NCI-H526 treated with DMSO at 0.1 percent for 48 hours (cell line): Measurements from ENCODE around the gene PNMA8B.
"Not testable (repeated sequence)": the region's sequence is repeated elsewhere in the genome, so short reads cannot be mapped to it uniquely, and the experiment has no call there.

Experiments
- DNase-seq: peaks from one replicate; lab custom pipeline; 2025; lab: John Stamatoyannopoulos, UW

PNMA8B gene

DNA sequence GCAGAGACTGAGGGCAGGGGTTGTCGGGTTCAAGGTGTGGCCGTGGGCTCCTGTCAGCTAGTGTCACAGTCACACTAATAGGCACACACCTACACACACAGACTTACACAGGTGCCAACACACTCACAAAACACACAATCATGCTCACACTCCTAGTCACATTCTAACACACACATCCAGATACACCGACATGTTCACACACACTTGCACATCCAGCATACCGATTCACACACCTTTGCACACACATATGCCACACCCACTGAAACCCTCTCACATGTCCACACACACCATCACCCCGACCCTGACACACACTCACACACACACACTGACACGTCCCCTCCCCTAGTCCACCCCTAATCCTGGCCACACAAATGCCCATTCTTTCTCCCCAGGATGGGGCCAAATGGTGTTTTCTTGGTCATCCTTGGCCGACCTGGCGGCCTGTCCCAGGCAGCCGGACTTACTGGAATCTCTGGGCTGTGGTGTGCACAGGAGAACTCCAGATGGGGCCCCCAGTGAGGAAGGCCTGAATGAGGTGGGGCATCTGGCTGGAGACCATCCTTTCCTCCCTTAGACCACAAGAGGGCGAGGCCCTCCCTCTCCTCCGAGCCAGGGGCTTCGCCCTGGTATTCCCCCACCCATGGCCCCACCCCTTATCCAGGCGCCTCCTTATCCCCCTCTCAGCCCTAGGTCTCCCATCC is 19.1 kb upstream of the PNMA8B start:
- no peak for DNase-seq

DNA sequence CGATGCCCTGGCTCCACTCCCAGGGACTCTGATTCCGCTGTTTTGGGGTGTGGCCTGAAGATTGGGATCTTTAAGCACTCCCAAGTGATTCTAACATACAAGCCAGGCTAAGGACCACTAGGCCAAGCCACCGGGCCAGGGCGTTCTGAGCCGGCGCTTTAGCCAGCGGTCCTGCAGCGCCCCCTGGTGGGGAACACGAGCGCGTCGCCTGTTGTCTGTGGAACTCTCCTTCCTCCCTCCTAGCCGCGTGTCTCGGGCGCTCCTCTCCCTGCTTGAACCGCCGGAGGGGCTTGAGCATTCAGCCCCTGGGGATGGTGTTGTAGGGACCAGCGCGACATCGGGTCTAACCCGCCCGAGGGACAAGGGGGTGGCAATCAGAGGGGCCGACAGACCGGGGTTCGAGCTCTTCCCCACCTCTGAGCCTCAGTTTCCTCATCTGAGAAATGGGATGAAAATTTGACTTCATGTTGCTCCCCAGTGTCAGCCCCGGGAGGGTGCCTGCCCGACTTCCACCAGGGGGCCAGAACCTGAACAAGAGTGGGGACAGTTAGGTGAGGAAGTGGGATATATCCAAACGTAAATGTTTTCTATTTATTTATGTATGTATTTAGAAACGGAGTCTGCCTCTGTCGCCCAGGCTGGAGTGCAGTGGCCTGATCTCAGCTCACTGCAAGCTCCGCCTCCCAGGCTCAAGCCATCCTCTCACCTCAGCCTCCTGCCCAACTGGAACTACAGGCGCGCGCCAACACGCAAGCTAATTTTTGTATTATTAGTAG is 18.0 kb upstream of the PNMA8B start:
- peak; percentile 23 for DNase-seq

DNA sequence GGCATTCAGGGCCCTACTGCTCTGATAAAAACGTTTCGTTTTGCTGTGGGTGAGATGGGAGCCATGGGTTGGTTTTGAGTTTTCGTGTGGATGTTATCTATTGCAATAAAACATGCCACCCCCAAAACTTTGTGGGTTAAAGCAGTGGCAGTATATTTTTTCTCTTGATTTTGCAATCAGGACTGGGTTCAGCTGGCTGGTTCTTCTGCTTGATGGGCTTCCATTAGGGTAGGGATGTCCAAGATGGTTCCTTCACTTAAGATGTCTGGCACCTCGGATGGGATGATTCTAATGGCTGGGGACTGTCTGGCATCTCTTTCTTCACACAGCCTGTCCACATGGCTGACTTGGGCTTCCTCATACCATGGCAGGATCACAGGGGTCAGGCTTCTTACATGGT is 15.6 kb upstream of the PNMA8B start:
- no peak for DNase-seq

DNA sequence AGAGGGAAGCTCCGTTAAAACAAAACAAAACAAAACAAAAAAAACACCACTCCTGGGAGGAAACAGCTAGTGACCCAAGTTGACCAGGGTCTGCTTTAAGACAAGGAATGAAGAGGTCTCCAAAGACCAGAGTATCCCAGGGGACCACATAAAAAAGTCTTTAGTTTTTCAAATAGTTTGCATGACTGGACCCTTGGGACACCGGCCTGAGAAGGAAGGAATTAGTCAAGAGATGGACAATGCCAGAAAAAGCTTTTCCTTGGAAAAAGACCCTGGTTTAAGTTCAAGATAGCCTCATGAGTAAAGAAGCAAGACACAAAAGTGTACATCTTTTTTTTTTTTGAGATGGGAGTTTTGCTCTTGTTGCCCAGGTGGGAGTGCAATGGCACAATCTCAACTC is 12.5 kb upstream of the PNMA8B start:
- no peak for DNase-seq

DNA sequence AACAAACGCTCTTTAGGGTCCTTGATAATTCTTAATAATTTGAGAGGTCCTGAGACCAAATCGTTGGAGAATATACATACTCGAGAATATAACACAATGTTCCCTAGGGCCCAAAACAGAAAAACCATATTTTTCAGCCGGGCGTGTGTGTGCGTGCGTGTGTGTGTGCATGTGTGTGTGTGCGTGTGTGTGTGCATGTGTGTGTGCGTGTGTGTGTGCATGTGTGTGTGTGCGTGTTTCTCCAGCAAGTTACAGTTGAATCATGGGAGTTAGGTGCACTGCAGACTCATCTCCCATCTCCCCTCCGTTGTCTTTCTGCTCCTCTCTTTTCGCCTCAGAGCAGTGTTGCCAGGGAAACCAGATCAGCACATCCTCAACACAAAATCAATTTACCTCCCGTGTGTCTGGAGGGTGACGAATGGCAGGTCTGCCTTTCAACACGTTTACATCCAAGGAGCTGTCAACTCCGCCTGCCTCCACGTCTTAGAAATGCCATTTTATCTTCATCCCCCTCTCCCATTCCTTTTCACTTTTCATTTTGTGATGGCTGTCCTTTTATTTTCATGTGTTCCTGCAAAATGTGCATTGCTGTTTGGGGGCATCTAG is 8.3 kb upstream of the PNMA8B start:
- DNase-seq, result no peak

DNA sequence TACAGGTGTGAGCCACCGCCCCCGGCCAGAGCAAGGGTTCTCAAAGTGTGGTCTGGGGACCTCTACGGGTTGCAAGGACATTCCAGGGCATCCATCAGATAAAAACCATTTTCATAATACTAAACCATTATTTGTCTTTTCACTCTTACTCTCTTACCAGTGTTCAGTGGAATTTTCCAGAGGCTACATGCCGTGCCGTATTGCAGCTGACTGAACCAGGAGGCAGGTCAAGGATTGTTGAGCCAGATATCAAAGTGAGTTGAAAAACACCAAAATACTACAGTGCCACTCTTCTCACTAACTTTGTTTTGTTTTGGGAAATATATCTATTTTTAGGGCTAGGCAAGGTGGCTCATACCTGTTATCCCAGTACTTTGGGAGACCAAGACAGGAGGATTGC is 7.2 kb upstream of the PNMA8B start:
- DNase-seq, result no peak

DNA sequence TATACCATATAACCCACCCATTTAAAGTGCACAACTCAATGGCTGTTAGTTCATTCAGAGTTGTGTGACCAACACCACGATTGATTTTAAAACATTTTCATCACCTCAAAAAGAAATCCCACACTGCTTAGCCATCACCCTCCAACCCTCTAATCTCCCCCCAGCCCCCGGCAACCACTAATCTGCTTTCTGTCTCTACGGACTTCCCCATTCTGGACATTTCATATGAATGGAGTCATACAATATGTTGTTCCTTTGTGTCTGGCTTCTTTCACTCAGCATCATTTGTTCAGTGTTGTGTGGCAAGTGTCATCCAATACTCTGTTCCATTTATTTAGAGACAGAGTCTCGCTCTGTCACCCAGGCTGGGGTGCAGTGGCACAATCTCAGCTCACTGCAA is 4.0 kb upstream of the PNMA8B start:
- DNase-seq, result no peak

DNA sequence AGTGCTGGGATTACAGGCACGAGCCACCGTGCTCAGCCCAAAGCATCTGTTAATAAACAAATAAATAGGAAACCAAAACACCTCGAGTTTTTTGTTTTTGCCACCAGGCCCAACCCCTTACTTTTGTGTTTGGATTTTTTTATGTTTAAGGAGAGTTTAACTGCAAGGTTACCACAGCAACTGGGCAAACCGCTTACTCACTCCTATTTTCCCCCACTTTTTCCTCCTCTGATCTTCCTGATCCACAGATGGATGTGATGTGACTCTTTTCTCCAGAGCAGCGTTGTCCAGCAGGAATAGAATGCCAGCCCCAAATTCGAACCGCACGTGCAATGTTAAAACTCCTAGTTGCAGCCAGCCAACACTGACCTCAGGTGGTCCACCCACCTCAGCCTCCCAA is 2.1 kb upstream of the PNMA8B start:
- DNase-seq, result no peak

DNA sequence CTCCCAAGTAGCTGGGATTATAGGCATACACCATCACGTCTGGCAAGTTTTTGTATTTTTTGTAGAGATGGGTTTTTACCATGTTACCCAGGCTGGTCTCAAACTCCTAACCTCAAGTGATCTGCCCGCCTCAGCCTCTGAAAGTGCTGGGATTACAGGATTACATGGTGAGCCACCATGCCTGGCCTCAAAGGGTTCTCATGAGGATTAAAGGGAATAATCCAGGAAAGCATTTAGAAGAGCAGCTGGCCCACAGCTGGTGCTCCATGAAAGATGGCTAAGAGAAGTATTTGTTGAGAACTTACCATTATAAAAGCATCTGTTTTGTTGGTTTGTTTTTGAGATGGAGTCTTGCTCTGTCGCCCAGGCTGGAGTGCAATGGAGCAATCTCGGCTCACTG is 1.2 kb upstream of the PNMA8B start:
- DNase-seq, result not testable (repeated sequence)

DNA sequence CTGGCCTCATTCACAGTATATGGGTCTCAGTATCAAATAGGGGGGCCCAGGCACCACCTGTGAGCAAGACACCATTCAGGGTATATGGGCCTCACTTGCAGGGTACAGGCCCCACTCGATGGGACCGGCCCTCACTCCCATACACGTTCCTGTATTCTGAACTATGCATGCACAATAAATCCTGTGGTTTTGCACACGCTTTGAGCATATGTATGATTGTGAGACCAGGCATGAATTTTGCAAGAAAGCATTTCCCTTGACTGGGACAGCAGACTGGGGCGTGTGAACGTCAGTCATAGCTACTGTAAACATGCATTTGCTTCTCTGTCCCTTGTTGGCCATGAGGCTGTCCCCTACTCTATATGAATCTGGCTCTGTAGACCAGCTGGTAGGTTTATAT is 637 bp upstream of the PNMA8B start:
- no peak for DNase-seq

DNA sequence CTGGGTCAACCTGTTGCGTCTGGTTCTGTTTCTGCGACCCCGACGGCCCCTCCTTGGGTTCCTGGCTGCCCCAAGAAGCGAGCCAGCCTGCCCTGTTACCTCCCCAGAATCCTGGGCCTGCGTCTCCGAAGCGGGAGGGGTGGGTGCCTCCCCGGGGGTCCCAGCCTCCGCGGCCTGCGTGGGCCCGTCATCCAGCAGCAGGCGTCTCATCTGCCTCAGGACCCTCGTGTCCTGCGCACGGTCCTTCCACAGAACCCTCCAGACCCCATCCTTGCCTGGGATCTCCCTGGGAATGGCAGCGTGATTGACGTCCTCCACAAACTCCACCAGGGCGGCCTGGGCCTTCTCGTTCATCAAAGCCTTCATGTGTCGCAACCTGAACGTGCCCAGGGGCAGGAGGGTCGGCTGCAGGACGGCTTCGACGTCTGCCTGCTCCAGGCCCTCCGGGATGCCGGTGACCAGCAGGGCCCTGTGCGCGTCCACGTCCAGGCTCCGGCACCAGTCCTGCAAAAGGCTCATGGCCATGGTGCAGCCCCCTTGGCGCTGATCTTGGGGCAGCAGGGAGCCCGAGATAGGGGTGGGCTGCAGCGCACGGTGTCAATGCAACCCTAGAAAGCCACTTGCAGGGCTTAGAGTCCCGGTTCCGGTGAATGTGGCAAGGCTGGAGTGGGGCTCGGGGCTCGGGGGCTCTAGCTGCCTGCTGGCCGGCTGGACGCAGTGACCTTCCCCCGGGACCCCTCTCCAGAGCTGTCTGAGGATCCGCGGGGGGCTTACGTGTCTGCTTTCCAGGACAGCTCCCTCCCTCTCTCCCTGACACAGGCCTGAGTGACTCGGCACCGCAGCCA is 504 bp downstream of the PNMA8B start:
- DNase-seq, result no peak

DNA sequence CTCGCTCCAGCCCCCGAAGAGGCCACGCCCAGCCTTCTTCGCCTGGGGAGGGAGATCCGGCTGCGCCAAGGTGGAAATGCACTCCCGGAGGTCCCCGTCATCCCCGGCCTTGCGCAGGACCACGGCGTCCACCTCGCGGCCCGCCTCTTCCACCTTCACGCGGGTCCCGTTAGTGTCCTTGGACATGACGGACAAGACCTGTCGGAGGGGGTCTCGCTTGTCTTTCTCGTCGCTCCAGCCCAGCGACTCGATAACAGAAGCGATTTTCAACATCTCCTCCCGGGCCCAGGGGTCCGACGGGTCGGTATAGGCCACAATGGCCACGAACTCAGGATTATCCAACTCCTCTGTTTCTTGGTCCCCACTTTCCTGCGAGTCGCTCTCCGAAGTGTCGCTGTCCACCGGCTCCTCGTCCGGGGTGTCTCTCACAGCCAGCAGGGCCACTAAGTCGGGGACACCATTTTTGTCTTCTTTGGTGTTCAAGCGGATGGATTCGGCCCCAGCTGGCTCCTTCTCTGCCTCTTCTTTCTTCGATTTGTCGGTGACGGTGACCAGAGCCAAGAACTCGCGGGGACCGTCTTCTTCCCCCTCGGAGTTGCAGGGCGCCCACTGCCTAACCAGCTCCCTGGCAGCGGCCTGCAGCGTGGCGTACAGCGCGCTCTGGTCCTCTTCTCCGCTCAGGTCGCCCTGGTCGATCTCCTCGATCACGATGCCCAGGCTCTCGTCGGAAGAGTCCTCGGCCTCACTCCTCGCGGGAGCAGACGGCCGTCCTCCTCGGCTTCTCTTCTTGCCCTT is 1.3 kb downstream of the PNMA8B start:
- DNase-seq, result no peak

DNA sequence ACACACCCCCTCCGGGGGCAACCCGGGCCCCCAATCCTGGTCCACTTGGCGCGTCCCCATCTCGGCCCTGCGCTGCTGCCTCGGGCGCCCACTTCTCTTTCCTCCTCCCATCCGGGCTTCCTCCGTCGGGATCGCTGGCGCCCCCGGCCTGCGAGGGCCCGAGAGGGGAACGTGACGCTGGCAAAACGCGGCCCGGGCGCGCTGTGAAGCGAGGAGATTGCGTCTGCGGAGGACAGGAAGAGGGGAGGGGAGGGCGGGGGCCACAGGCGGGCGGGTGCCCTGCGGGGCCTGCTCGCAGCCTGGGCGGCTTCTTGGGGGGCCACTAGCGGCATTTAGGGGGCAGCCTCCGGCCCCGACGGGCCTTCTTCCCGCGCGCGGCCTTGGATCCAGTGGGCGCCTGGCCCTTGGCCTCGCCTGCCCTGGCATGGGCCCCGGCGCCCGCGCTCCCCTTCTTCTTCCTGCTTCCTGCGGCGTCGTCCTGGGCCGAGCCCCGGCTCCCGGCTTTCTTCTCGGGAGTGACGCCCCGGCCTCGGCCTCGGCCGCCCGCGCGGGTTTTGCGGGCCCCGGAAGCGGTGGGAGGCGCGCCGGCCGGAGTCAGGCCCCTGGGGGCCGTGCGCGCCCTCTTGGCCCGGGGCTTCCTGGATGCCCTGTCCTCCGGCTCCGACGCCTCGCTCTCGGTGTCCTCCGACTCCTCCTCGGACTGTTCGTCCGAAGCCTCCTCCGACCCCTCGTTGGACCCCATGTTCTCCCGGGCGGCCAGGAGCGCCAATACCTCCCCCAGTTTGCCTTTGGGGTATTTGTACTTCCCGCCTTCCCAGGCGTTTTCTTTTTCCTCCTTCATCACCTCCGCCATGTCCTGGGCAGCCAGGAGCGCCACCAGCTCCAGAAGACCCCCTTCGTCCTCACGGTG is 2.2 kb downstream of the PNMA8B start:
- DNase-seq, result no peak

DNA sequence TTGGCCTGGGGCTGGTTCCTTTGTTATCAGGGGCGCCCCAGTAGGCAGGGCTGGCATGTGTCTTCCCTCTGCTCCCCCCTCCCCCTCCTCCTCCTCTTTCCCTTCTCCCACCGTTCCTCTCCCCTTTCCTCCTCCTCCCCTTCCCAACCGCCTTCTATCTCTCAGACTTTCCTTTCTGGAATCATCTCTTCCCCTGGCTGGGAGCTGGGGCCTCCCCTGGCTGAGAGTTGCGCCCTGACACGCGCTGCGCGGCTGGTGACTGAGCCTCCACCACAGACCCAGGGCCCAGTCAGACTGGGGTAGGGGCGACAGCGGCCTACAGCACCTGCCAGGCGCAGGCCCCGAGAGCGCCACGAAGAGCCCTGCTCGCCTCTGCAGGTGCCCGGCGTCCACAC is 2.8 kb downstream of the PNMA8B start:
- DNase-seq, result no peak

DNA sequence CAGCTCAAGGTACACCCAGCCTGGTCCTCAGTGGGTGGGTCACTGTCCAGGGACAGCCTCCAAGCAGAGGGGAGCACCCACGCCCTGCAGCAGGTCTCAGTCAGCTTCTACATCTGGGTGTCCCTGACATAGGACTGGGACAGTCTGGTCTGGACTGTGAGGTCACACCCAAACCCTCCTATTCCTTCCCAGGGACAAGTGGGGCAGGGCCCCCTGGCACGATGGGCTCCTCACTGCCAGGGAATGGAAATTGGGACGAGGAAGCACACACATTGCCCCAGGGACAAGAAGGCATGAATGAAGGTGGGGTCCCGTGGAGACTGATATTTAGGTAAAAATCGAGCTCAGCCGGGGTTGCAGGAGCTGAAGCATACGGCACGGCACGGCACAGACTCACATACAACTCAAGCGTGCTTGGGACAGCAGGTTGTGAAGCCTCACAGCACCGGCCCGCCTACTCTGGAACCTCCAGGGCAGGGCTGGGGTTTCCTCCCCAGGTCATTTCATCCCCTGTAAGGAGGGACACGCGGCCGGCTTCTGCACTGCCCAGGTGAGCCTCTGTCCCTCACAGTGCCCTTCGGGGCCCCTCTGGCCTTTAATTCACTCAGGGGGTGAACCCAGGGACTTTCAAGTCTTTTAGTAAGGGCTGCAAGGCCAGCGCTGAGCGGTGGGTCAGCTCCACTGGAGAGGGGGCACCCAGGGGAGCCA is 3.5 kb downstream of the PNMA8B start:
- DNase-seq, result no peak

DNA sequence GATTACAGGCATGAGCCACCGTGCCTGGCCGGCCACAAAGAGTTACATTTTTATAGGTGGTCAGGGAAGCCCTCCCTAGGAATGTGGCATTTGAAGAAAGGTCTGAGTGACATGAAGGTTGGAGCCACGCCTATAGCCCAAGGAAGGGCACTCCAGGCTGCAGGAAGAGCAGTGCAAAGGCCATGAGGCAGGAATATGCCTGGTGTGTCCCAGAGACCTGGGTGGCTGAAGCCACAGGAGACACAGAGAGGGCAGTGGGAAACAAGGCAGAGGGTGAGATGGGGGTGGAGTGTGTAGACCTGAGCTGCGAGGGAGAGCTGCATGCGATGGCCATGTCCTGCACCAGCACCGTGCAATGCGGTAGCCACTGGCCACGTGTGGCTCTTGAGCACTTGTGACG is 4.9 kb downstream of the PNMA8B start:
- no peak for DNase-seq

DNA sequence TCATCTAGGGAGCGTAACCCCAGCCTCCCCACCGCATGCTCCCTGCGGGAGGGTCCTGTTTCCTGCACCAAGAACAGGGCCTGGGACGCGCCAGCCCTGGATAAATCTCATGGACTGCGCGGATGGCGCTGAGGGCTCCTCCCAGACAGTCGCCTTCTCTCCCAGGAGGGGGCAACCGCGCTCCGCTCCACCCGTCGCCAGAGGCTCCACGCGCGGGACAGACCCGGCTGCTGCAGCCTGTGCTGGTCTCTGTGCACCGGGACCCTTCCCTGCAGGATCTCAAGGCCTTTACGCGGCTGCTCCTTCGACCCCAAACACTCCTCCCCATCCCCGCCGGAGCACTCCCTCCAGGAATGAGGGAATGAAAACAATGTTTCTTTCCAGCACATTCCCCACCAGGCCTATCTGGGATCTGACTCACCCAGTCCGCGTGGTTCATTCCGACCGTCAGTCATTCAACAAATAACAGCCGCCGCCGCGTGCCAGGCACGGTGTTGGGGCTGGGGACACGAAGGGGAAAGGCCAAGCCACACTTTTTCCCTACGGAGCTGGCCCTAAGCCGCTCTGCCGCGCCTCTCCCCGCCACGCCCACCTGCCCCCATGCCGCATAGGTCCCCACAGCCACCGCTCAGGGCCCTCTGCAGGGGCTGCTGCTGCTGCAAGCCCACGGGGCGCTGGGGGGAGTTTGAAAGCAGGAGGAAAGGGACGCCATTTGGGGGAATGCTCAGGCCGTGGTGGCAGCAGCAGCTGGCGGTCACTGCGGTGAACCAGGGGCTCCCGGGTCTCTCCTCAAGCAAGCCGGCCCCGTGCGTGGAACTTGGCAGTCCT is 6.0 kb downstream of the PNMA8B start:
- DNase-seq, result no peak

DNA sequence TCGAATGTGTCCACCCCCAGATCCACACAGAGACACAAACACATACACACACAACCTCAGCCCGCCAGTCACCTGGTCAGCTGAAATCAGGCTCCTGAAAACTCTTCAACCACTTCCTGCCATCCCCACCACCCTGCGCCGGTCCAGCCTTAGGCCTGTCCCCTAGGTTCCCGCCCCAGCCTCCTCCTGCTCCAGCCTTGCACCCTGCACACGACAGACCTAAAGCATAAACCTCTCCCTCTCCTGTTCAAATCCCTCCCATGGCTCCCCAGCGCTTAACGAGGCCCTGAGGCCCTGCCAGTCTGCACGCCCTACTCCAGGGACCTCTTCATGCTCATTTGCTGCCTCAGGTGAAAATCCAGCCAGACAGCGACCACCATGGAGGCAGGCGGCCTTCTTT is 7.1 kb downstream of the PNMA8B start:
- DNase-seq, result no peak
